Body of pancreas (tissue), 4 donors: ENCODE results near the gene SGPL1. TPM values are rescaled to one million over a fixed set of nuclear protein-coding genes. Genes with fewer than 3 reads are reported as not detected.

Experiments
- ATAC-seq: fragments of 150-250 bp; one replicate; pipeline ENCODE4 v1.9.1; 2016
- DNase-seq, 4 donors: peaks; one replicate each; pipeline ENCODE4 v3.0.0-alpha.2; 2019
- H3K27ac ChIP-seq, 4 donors: fragments of 200-600 bp; sonication (generic); 1 replicate in 3 of 4; 2 replicates in 1 of 4; pipeline versions ENCODE4 v1.5.1 to v1.6.1; 2016 to 2019; ENCODE audit warnings: mild to moderate bottlenecking in 1 of 4, mixed read lengths in 1 of 4, moderate library complexity in 1 of 4
- H3K27me3 ChIP-seq, 2 donors: fragments of 200-600 bp; sonication (generic); one replicate each; pipeline ENCODE4 v1.6.0; 2016; ENCODE audit warnings: mild to moderate bottlenecking in 1 of 2
- H3K36me3 ChIP-seq, 2 donors: fragments of 200-600 bp; sonication (generic); replicated peaks in 1 of 2; 2 replicates each; pipeline ENCODE4 v1.5.1; 2016; ENCODE audit warnings: low read depth in 2 of 2; ENCODE audit not compliant: insufficient read depth in 1 of 2
- H3K4me1 ChIP-seq: fragments of 200-600 bp; sonication (generic); one replicate; pipeline ENCODE4 v1.6.0; 2016
- H3K4me3 ChIP-seq, 2 donors: fragments of 200-600 bp; sonication (generic); 1 replicate in 1 of 2; 2 replicates in 1 of 2; pipeline ENCODE4 v1.5.1; 2016 to 2019
- H3K9me3 ChIP-seq, 3 donors: fragments of 200-600 bp; sonication (generic); 1 replicate in 2 of 3; 2 replicates in 1 of 3; pipeline ENCODE4 v1.5.1; 2016
- POLR2A ChIP-seq, 3 donors: fragments of 450-650 bp; IDR thresholded peaks; one replicate each; pipeline ENCODE4 v1.6.1; 2016; ENCODE audit warnings: antibody characterized with exemption in 3 of 3, mild to moderate bottlenecking in 2 of 3
- WGBS, 2 donors: methylation state at CpG; one replicate each; pipeline ENCODE4 v1.1.5; 2017; 5-methylcytosine and 5-hydroxymethylcytosine counted together
- intact Hi-C: fragments of 100-400 bp; cut with DNase I; formaldehyde crosslinking; loops from one replicate; pipeline ENCODE4 v1.15.1; 2023
- total RNA-seq, 2 donors: library from RNA; depleted of rRNA; stranded (reverse); fragments of >200 nt; gene quantifications; one replicate each; pipeline ENCODE4 v1.1.0, GENCODE V29; 2016
- TF ChIP-seq, protein P1 (sequence below), 7 experiments: fragments of 450-650 bp in 4 of 7; fragments of 200-600 bp in 3 of 7; sonication (generic) in 3 of 7; IDR thresholded peaks; one replicate each; pipeline ENCODE4 v1.5.1; 2016 to 2019; ENCODE audit warnings: antibody characterized with exemption in 7 of 7

SGPL1 gene
- total RNA-seq, 2 donors from 2014 or later = 36.3 to 43.8 TPM

DNA sequence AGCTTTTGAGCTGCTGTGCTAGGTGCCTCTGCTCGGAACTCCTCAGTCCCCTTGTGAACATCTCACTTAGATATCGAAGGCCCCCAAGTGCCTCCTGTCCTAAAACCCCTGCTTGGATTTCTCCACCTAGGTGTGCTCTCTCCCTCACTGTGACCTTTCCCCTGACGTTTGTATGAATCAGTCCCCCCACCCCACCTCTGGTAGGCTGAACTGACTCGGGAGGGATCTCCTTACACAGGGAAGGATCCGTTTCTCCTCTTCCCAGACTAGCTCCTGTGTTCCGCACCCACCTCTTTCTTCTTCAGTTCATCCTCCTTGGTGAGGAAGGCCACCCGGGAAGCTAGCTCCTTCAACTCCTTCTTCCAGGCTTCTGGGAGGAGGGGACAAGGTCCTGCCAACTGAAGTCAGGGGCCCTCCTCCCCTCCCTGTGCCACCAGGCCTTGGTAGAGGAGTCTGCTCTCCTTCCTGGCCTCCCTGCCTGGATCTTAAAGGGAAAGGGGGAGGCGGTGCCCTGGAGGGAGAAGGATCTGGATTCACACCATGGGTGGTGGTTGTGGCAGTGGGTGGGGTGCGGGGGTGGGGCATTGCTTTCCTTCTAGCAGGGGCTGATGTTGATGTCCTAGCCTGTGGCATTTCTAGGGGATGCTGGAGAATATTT lies 37.4 kb upstream of the SGPL1 start:
- Histone ChIP-seq H3K4me1 (no peaks in the 10 kb centered on the region), H3K9me3 (no peaks in the 10 kb centered on the region), H3K4me3 (no peak overlapping the region), H3K27me3 (no peaks in the 10 kb centered on the region), H3K36me3 (no peaks in the 10 kb centered on the region), H3K27ac (no peak overlapping the region)
- 64 to 66% methylated on average over 9 of the region's 9 CpGs for WGBS, 2 donors
- ATAC-seq (no peak), DNase-seq (no peak)
- intact Hi-C loops = no loop called here
- TF ChIP-seq, protein P1, sequence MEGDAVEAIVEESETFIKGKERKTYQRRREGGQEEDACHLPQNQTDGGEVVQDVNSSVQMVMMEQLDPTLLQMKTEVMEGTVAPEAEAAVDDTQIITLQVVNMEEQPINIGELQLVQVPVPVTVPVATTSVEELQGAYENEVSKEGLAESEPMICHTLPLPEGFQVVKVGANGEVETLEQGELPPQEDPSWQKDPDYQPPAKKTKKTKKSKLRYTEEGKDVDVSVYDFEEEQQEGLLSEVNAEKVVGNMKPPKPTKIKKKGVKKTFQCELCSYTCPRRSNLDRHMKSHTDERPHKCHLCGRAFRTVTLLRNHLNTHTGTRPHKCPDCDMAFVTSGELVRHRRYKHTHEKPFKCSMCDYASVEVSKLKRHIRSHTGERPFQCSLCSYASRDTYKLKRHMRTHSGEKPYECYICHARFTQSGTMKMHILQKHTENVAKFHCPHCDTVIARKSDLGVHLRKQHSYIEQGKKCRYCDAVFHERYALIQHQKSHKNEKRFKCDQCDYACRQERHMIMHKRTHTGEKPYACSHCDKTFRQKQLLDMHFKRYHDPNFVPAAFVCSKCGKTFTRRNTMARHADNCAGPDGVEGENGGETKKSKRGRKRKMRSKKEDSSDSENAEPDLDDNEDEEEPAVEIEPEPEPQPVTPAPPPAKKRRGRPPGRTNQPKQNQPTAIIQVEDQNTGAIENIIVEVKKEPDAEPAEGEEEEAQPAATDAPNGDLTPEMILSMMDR (IDR thresholded peaks at IDR 0.05) = no peak
- TF ChIP-seq POLR2A (IDR thresholded peaks at IDR 0.05) = no peak

DNA sequence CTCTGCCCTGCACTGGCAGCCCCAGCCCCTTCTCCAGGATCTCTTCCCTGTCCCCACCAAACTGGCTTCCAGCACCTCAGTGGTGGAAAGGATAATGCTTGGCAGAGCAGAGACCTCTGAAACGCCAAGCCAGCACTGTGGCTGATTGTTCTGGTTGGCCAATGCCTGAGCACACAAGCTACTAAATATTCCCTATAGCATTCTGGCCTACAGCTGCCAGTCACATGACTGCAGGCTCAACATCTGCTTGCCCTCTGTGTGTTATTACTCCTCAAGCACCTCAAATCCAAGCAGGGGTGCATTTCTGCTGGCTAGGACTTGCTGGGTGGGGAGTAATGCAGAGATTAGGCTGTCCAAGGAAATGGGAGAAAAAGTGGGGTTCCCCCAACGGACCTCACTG lies 36.7 kb upstream of the SGPL1 start:
- intact Hi-C loops = no loop called here
- Histone ChIP-seq H3K36me3 (no peaks in the 10 kb centered on the region), H3K27me3 (no peaks in the 10 kb centered on the region), H3K9me3 (no peaks in the 10 kb centered on the region), H3K4me3 (no peak overlapping the region), H3K4me1 (no peaks in the 10 kb centered on the region), H3K27ac (no peak overlapping the region)
- TF ChIP-seq, protein P1 (IDR thresholded peaks at IDR 0.05) = no peak
- TF ChIP-seq POLR2A (IDR thresholded peaks at IDR 0.05) = no peak
- ATAC-seq = no peak
- DNase-seq = no peak
- 31 to 64% methylated on average over 2 of the region's 2 CpGs for WGBS, 2 donors

DNA sequence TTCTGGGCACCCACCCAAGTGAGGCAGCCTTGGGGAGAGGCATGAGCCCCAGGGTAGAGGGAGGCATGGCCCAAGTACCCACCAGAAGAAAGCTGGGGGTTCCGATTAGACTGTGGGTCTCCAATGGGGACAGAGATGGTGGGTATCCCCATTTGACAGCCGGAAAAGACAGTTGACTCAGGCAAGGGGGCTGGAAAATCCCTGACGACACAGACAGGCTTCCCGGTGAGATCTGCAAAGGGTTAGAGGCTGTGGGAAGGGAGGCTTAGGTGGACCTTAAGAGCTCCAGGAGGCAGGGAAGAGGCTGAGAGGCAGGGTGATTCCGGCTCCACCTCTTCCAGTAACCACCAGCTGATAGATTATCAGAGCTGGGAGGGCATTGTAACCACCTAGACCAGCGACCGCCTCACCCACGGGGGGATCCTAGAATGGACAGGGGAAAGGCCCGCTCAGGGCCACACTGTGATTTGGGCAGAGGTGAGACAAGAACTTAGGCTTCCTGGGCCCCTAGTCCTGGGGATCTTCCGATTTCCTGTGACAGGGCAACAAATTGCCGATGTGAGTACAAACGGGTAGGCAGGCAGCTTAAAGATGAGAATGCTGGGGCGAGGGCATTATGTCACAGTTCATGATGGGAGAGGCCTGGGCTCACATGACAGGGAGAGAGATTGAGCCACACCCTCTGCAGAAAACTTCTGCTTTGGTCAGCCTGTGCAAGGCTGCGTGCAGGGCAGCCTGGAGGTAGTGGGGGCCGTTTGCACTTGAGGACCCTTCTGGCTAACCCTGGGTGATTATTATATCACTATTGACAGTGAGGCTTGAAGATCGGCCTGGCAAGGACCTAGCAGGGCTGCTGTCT lies 36.0 kb upstream of the SGPL1 start:
- Histone ChIP-seq H3K36me3 (no peaks in the 10 kb centered on the region), H3K27ac (no peak overlapping the region), H3K4me3 (no peak overlapping the region), H3K9me3 (no peaks in the 10 kb centered on the region), H3K27me3 (no peaks in the 10 kb centered on the region), H3K4me1 (no peaks in the 10 kb centered on the region)
- WGBS, 2 donors = 66 to 77% methylated on average over 16 of the region's 16 CpGs
- intact Hi-C loops = no loop called here
- DNase-seq (peak in 1 of 4 donors; percentile 20), ATAC-seq (no peak)
- TF ChIP-seq, protein P1 (IDR thresholded peaks at IDR 0.05) = no peak
- TF ChIP-seq POLR2A (IDR thresholded peaks at IDR 0.05) = no peak

DNA sequence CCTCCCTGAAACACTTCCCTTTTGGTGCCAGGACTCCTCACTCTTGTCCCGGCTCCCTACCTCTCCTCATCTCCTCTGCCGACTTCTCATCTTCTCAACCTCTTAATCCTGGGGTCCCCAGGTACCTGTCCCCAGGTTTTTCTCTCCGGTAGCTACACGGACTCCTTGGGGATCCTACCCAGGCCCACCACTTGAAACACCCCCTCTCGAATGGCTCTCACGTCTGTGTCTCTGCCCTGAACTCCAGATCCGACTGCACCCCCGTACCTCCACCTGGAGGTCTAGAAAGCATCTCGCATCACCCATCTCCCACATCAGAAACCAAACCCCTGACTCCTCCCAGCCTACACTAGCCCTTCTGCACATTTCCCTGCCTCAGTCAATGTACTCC lies 35.4 kb upstream of the SGPL1 start:
- no peaks in the 10 kb centered on the region for H3K4me1 ChIP-seq
- DNase-seq = no peak
- intact Hi-C loops = no loop called here
- no peaks in the 10 kb centered on the region for H3K9me3 ChIP-seq
- TF ChIP-seq, protein P1 (IDR thresholded peaks at IDR 0.05) = no peak
- TF ChIP-seq POLR2A (IDR thresholded peaks at IDR 0.05) = no peak
- no peaks in the 10 kb centered on the region for H3K36me3 ChIP-seq
- no peak for ATAC-seq
- WGBS, 2 donors = 75 to 77% methylated on average over 9 of the region's 9 CpGs
- H3K4me3 ChIP-seq = no peak overlapping the region
- no peaks in the 10 kb centered on the region for H3K27me3 ChIP-seq
- no peak overlapping the region for H3K27ac ChIP-seq
